Esophagus squamous epithelium (tissue), 5 donors: Measurements from ENCODE around the gene TMEM190. TPM values are rescaled to one million over a fixed set of nuclear protein-coding genes. Genes with fewer than 3 reads are reported as not detected.
A peak's percentile ranks its signal among the peaks of the same experiment; 100 is the strongest.

Source experiments
- DNase-seq: peaks from one replicate; lab custom pipeline; 2025; lab: John Stamatoyannopoulos, UW
- H3K27ac ChIP-seq, 4 donors: fragments of 200-600 bp; sonication (generic); one replicate each; pipeline ENCODE4 v1.5.1; 2016 to 2019; ENCODE audit warnings: mild to moderate bottlenecking in 1 of 4
- H3K27me3 ChIP-seq, 4 donors: fragments of 200-600 bp; sonication (generic); 1 replicate in 3 of 4; 2 replicates in 1 of 4; pipeline versions ENCODE4 v1.5.1 to v1.6.0; 2017 to 2021; ENCODE audit warnings: antibody characterized with exemption in 1 of 4
- H3K36me3 ChIP-seq, 3 donors: fragments of 200-600 bp; sonication (generic); one replicate each; pipeline ENCODE4 v1.5.1; 2016 to 2019
- H3K4me1 ChIP-seq, 3 donors: fragments of 200-600 bp; sonication (generic); one replicate each; pipeline ENCODE4 v1.5.1; 2017 to 2019
- H3K4me3 ChIP-seq, 4 donors: fragments of 200-600 bp; sonication (generic); 1 replicate in 3 of 4; 2 replicates in 1 of 4; pipeline ENCODE4 v1.5.1; 2016 to 2019; ENCODE audit warnings: mild to moderate bottlenecking in 2 of 4, moderate library complexity in 1 of 4
- H3K9me3 ChIP-seq, 3 donors: fragments of 200-600 bp; sonication (generic); one replicate each; pipeline ENCODE4 v1.5.1; 2016 to 2019
- CTCF ChIP-seq, 6 experiments: fragments of 450-650 bp in 4 of 6; fragments of 200-600 bp in 2 of 6; sonication (generic) in 2 of 6; IDR thresholded peaks; one replicate each; pipeline ENCODE4 v1.5.1; 2016 to 2019; ENCODE audit warnings: antibody characterized with exemption in 6 of 6, mild to moderate bottlenecking in 4 of 6, moderate library complexity in 4 of 6
- POLR2A ChIP-seq, 4 donors: fragments of 450-650 bp; IDR thresholded peaks; one replicate each; pipeline ENCODE4 v1.6.1; 2017; ENCODE audit warnings: antibody characterized with exemption in 4 of 4, mild to moderate bottlenecking in 4 of 4, moderate library complexity in 3 of 4
- WGBS, 2 donors: methylation state at CpG; one replicate each; pipeline ENCODE4 v1.1.5; 2018; 5-methylcytosine and 5-hydroxymethylcytosine counted together
- intact Hi-C: fragments of 100-400 bp; cut with DNase I; formaldehyde crosslinking; loops from one replicate; pipeline ENCODE4 v1.15.0; 2022
- total RNA-seq, 4 donors: library from RNA; depleted of rRNA; stranded (reverse); fragments of >200 nt; gene quantifications; one replicate each; pipeline ENCODE4 v1.1.0, GENCODE V29; 2016
- donor health status: DM: yes; HTN: yes; CAD: no.

Gene TMEM190
- total RNA-seq, 4 donors from 2014 or later, result not detected

GRCh38 chr19:55341595-55342531 is 34.8 kb upstream of the TMEM190 start:
- no peak for DNase-seq
- intact Hi-C loops, result no loop called here
- Histone ChIP-seq H3K27ac (no peak overlapping the region), H3K27me3 (peaks cover 0 to 7% (median 0%) of the 10 kb centered on the region in 4 donors), H3K4me1 (peaks cover 18 to 59% (median 23%) of the 10 kb centered on the region in 3 donors), H3K4me3 (peak overlapping the region in 2 of 4 donors; percentile 65 to 70), H3K9me3 (no peaks in the 10 kb centered on the region), H3K36me3 (peaks cover 3 to 35% (median 10%) of the 10 kb centered on the region in 3 donors)
- WGBS, 2 donors, result 84 to 87% methylated on average over 5 to 8 of the region's 50 CpGs
- TF ChIP-seq POLR2A (IDR thresholded peaks at IDR 0.05) (no peak), CTCF (IDR thresholded peaks at IDR 0.05) (no peak)

GRCh38 chr19:55344444-55344843 is 32.2 kb upstream of the TMEM190 start:
- intact Hi-C loops, result no loop called here
- Histone ChIP-seq H3K4me1 (peaks cover 18 to 49% (median 19%) of the 10 kb centered on the region in 3 donors), H3K27ac (no peak overlapping the region), H3K4me3 (no peak overlapping the region), H3K36me3 (peaks cover 3 to 45% (median 14%) of the 10 kb centered on the region in 3 donors), H3K27me3 (no peaks in the 10 kb centered on the region), H3K9me3 (no peaks in the 10 kb centered on the region)
- DNase-seq, result no peak
- 87% methylated on average over 5 of the region's 9 CpGs; no CpG with 5 or more reads in 1 of the 2 donors for WGBS, 2 donors
- TF ChIP-seq CTCF (IDR thresholded peaks at IDR 0.05), result no peak
- TF ChIP-seq POLR2A (IDR thresholded peaks at IDR 0.05), result no peak

GRCh38 chr19:55345101-55345817 is 31.4 kb upstream of the TMEM190 start:
- no peaks in the 10 kb centered on the region for H3K9me3 ChIP-seq
- DNase-seq, result no peak
- TF ChIP-seq CTCF (IDR thresholded peaks at IDR 0.05) (no peak), POLR2A (IDR thresholded peaks at IDR 0.05) (no peak)
- no peak overlapping the region for H3K4me3 ChIP-seq
- intact Hi-C loops, result no loop called here
- peaks cover 3 to 45% (median 14%) of the 10 kb centered on the region in 3 donors for H3K36me3 ChIP-seq
- no peak overlapping the region for H3K27ac ChIP-seq
- peaks cover 15 to 45% (median 18%) of the 10 kb centered on the region in 3 donors for H3K4me1 ChIP-seq
- 86% methylated on average over 17 to 22 of the region's 22 CpGs for WGBS, 2 donors
- H3K27me3 ChIP-seq, result peaks cover 0 to 3% (median 0%) of the 10 kb centered on the region in 4 donors

GRCh38 chr19:55345818-55346724 is 30.6 kb upstream of the TMEM190 start:
- intact Hi-C loops, result no loop called here
- no peak for TF ChIP-seq POLR2A (IDR thresholded peaks at IDR 0.05)
- TF ChIP-seq CTCF (IDR thresholded peaks at IDR 0.05), result no peak
- peak overlapping the region in 1 of 4 donors; percentile 9 for H3K27ac ChIP-seq
- H3K4me3 ChIP-seq, result no peak overlapping the region
- peaks cover 3 to 45% (median 14%) of the 10 kb centered on the region in 3 donors for H3K36me3 ChIP-seq
- peaks cover 0 to 11% (median 0%) of the 10 kb centered on the region in 4 donors for H3K27me3 ChIP-seq
- WGBS, 2 donors, result 77 to 81% methylated on average over 19 to 38 of the region's 43 CpGs
- DNase-seq, result no peak
- H3K4me1 ChIP-seq, result peaks cover 7 to 37% (median 10%) of the 10 kb centered on the region in 3 donors
- no peaks in the 10 kb centered on the region for H3K9me3 ChIP-seq
